HPDE6-E6E7 (cell line): ENCODE results near the gene TRAPPC14.
"Not testable (repeated sequence)": the region's sequence is repeated elsewhere in the genome, so short reads cannot be mapped to it uniquely, and the experiment has no call there.

Experiments used
- DNase-seq: peaks from one replicate; pipeline ENCODE4 v3.0.0; 2011; ENCODE audit warnings: missing footprints; ENCODE audit errors: extremely low spot score

Gene TRAPPC14, protein sequence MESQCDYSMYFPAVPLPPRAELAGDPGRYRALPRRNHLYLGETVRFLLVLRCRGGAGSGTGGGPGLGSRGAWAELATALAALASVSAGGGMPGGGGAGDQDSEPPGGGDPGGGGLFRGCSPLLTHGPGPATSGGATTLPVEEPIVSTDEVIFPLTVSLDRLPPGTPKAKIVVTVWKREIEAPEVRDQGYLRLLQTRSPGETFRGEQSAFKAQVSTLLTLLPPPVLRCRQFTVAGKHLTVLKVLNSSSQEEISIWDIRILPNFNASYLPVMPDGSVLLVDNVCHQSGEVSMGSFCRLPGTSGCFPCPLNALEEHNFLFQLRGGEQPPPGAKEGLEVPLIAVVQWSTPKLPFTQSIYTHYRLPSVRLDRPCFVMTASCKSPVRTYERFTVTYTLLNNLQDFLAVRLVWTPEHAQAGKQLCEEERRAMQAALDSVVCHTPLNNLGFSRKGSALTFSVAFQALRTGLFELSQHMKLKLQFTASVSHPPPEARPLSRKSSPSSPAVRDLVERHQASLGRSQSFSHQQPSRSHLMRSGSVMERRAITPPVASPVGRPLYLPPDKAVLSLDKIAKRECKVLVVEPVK

DNA sequence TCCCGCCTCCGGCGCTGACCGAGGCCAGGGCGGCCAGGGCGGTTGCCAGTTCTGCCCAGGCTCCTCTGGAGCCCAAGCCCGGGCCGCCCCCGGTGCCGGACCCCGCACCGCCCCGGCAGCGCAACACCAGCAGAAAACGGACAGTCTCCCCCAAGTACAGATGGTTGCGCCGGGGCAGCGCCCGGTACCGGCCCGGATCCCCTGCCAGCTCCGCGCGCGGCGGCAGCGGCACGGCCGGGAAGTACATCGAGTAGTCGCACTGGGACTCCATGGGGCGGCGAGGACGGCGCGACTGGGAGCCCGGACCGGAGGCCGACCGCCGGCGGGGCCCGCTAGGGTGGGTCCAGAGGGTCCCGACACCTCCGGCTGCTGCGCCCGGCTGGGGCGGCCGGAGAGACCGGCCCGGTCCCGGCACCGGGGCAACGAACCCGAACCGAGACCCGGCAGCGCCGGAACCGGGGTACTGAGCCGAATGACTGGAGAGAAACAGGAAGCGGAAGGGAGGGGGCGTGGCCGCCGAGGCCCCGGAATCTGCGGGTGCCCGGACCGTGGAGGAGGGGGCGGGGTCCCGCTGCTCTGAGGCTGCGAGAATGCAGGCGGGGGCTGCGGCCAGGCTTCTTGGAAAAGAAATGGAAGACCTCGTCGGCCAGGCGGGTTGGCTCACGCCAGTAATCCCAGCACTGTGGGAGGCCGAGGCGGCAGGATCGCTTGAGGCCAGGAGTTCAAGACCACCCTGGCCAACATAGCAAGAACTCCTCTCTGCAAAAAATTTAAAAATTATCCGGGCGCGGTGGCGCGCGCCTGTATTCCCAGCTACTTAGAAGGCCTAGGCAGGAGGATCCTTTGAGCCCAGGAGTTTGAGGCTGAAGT lies at the start of gene TRAPPC14:
TSS of gene TRAPPC14 (minus strand) at position 495 of the 870 bp plus-strand sequence. CDS start at position 271, 224 bp downstream.
- DNase-seq = peak; percentile 90

DNA sequence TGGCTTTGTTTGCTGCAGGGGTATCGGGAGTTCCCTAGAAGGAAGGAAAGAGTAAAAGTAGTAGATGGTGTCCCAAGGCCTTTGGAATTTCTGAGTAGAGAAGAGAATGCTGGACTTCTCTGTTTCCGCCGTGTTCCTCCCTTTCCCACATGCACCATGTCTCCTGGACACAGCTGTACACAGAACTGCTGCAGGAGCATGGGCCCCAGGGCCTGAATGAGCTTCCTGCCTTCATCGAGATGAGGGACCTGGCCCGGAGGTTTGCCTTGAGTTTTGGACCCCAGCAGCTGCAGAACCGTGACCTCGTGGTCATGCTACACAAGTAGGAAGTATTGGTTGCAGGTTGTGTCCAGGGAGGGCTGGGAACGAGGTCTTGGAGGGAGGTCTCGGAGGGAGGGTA lies 45.9 kb upstream of the TRAPPC14 start:
- DNase-seq = no peak

DNA sequence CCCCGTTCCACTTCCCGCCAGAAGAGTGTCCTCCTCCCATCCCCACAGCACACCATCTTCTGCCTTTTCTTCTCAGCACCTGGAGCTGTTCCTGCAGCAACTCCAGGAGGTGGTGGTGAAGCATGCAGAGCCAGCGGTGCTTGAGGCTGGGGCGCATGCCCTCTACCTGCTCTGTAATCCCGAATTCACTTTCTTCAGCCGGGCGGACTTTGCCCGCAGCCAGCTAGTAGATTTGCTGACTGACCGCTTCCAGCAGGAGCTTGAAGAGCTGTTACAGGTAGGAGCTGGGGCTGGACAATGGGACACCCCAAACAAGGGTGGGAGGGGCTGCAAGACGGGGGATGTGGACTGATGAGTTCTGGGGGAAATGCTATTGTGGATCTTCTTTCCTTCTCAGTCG lies 42.2 kb upstream of the TRAPPC14 start:
- DNase-seq = no peak

DNA sequence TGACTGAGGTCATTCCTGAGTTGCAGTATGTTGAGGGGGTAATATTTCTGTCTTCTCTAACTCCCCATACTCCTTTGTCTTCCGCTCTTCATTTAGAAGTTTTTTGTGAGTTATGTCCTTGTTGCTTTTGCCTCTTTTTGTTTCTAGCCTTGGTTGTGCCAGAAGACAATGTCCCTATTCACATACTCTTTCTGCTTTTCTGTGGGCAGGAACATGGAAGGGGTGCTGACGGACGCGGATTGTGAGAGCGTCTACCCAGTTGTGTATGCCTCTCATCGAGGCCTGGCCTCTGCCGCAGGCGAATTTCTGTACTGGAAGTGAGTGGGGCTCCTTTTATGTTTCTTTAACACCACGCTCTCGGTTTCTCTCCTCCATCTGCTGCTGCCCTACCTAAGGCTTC lies 39.7 kb upstream of the TRAPPC14 start:
- DNase-seq = no peak

DNA sequence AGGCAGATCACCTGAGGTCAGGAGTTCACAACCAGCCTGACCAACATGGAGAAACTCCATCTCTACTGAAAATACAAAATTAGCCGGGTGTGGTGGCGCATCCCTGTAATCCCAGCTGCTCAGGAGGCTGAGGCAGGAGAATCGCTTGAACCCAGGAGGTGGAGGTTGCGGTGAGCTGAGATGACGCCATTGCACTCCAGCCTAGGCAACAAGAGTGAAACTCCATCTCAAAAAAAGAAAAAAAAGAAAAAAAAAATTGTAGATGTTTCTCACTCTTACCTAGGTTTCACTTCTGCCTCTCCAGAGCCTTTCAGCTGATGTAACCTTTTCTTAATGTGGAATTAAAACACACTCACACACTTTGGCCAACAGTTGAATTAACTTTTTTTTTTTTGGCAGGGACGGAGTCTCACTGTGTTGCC lies 37.4 kb upstream of the TRAPPC14 start:
- DNase-seq = not testable (repeated sequence)

DNA sequence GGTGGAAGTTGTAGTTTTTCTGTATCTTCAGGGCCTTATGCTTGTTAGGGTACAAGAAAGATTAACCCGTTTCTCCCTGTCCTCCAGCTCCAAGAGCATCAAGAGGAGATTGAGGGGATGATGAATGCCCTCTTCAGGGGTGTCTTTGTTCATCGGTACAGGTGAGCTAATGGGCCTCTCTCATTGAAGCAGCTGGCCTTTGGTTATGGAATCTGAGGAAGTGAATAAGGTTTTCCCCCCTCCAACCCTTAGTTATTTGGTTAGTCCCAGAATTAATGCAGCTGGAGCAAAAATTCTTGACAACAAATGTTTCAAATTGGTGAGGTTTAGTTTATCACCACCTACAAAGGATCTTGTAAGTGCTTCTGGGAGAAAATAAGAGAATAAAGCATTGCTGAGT lies 36.7 kb upstream of the TRAPPC14 start:
- DNase-seq = no peak

DNA sequence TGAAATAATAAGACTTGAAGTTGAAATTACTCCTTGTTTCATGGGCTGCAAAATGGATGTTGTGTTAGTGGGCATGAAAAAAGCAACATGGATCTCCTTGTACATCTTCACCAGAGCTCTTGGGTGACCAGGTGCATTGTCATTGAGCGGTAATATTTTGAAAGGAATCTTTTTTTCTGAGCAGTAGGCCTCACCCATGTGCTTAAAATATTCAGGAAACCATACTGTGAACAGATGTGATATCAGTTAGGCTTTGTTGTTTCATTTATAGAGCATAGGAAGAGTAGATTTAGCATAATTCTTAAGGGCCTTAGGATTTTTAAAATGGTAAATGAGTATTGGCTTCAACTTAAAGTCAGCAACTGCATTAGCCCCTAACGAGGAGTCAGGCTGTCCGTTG lies 34.4 kb upstream of the TRAPPC14 start:
- no peak for DNase-seq

DNA sequence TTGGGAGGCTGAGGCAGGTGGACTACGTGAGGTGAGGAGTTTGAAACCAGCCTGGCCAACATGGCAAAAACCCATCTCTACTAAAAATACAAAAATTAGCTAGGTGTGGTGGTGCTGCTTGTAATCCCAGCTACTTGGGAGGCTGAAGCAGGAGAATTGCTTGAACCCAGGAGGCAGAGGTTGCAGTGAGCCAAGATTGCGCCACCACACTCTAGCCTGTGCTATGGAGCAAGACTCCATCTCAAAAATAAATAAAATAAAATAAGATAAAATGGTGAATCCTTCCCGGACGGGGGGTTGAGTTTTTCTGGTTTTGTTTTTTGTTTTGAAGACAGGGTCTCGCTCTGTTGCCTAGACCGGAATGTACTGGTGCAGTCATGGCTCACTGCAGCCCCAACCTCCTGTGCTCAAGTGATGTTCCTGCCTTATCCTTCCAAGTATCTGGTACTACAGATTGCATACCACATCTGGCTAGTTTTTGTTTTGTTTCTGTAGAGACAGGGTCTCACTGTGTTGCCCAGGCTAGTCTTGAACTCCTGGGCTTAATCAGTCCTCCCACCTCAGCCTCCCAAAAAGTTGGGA lies 33.8 kb upstream of the TRAPPC14 start:
- DNase-seq = not testable (repeated sequence)

DNA sequence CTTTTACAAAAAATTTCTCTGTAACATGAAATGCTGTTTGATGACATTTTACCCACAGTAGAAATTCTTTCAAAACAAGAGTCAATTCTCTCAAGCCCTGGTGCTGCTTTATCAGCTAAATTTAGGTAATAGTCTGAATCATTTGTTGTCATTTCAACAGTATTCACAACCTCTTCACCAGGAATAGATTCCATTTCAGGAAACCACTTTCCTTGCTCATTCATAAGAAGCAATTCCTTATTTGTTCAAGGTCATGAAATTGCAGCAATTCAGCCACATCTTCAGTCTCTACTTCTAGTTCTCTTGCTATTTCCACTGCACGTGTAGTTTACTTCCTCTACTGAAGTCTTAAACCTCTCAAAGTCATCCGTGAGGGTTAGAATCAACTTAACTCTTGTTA lies 33.3 kb upstream of the TRAPPC14 start:
- DNase-seq = no peak

DNA sequence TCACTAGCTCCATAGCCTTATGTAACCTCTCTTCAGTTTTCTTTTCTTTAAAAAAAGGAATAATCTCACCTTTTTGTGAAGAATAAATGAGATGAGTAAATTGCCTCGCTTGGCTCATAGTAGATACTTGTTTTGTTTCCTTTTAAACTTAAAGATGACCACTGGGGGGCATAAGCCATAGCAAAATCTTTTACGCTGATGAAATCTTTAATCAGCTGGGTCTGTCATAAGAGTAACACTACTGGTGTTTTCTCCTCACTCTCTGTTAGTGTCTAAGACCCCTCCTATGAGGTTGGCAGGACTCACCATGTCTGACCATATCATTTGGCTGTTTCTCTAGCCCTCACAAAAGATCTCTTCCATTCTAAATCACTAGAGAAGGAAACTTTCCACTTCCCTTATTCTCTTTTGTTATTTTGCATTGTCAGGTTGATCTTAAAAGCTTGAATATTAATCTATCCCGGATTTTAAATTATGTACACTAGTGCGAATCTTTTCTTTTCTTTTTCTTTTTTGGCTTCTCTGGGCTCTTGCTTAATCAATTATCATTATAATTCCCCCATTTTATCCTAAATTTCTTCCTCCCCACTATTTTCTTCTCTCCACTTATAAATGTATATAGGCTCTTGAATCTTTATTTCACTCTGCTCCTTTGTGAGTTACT lies 31.7 kb upstream of the TRAPPC14 start:
- DNase-seq = no peak

DNA sequence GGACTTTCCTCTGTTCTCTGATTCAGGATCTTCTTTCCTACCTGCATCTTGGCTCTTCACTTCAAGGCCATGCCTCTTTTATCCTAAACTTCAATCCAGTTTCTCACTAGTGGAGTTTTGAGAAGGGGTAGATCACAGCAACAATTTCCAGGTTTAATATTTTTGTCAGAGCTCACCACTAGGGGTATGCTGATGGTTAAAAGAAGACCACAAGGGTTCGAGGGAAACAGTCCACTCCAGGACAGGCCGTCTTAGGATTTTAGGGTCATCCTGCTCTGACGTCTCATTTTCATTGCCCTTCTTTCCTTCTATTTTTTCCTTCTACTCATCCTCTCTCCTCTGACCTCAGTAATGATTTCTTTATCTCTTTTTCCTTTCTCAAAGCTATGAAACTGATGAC lies 30.5 kb upstream of the TRAPPC14 start:
- DNase-seq = no peak

DNA sequence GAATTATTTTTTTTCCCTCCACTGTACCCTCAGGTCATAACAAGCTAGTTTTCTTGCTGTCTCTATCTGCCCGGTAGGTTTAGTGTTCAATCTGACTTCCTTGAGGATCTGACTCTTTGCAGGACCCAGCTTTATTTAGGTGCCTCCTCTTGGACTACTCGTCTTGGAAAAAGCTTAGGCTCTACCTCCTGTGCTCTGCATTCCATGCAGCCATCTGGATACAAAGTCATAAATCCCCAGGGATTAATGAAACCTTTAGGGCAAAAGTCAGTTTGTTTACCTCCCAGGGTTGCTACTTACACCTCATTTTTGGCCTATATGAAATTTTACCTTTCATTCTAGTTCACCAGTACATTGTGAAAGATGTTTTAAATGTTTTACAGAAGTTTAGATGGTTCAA lies 27.2 kb upstream of the TRAPPC14 start:
- DNase-seq = no peak

DNA sequence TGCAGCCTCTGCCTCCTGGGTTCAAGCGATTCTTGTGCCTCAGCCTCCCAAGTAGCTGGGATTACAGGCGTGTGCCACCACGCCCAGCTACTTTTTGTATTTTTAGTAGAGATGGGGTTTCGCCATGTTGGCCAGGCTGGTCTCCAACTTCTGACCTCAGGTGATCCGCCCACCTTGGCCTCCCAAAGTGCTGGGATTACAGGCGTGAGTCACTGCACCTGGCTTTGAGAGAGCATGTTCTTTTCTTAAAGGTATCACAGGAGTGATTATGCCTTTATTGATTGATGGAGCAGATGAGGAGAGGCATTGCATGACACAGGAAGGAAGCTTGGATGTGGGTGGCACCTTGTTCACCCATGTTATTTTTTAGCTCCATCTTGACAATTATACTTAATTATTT lies 24.6 kb upstream of the TRAPPC14 start:
- DNase-seq = not testable (repeated sequence)

DNA sequence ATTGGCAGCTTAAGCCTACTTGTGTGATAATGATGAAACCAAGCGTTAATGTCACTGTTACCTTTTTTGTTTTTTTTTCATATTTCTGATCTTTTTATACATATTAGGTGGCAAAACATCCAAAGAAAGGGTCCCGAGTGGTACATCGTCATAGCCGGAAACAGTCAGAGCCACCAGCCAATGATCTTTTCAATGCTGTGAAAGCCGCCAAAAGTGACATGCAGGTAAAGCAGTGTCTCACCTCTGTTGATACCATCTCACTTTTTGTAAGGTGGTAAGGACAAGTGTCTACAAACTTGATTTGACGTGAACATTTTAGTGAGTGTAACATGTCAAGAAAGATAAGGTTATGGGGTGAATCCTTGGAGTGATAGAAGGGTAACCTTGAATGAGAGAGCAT lies 24.1 kb upstream of the TRAPPC14 start:
- not testable (repeated sequence) for DNase-seq

DNA sequence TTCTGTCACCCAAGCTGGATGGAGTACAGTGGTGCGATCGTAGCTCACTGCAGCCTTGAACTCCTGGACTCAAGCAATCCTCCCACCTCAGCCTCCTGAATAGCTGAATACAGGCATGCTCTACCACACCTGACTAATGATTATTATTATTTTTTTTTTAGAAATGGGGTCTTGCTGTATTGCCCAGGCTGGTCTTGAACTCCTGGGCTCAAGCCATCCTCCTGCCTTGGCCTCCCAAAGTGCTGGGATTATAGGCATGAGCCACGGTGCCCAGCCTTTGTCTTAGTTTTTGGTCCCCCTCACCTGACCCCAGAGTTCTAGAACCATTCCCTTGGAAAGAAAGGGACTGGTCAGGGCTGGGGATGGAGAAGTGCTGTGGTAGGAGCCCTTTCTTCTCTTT lies 21.6 kb upstream of the TRAPPC14 start:
- not testable (repeated sequence) for DNase-seq

DNA sequence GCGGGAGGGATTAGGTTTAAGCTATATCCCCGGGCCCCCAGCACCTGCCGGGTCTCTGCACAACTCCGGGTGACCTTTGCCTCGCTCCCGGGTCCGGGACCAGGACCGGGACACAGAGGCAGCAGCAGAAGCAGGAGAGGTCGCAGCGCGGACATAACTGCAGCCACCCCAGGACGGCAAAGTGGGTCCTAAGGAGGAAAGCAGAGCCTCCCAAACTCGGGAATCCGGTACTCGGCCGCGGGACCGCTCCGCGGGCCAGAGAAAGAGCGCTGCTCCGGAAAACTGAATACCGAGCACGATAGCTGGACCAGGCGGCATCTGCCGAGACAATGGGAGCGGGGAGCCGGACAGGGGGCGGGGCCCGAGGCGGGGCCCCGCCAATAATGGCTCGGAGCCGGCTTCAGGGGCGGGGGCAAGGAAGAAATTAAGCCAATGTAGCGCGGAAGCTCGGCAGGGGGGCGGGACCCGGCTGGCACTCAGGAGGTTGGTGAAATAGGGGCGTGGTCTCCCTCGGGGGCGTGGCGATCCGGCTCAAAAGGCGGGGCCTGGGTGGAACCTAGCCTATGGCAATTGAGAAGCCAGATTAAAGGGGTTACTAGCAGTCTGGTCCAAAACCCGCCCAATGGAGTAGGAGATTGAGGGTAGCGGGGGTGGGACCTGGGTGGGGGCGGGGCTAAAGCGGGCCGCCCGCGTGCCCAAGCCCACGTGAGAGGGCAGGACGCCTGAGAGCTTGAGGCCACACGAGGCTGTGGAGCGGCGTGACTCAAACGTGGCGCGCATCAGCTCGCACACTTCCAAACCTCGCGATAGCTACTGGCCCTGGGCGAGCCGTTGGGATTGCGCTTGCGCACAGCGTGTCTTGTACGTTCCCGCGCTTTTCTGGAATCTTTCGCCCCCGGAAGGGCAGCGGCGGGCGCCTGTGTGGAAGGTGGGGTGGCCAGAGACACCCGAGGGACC lies 18.8 kb upstream of the TRAPPC14 start, which contains the start of the genes GPC2 and STAG3:
TSS of gene GPC2 (minus strand) at position 337 of the 957 bp plus-strand sequence. CDS start at position 155, 182 bp downstream.
TSS of gene STAG3 (plus strand) at position 874 of the 957 bp plus-strand sequence. CDS start 2,639 bp downstream, outside the sequence.
- DNase-seq = peak; percentile 87

DNA sequence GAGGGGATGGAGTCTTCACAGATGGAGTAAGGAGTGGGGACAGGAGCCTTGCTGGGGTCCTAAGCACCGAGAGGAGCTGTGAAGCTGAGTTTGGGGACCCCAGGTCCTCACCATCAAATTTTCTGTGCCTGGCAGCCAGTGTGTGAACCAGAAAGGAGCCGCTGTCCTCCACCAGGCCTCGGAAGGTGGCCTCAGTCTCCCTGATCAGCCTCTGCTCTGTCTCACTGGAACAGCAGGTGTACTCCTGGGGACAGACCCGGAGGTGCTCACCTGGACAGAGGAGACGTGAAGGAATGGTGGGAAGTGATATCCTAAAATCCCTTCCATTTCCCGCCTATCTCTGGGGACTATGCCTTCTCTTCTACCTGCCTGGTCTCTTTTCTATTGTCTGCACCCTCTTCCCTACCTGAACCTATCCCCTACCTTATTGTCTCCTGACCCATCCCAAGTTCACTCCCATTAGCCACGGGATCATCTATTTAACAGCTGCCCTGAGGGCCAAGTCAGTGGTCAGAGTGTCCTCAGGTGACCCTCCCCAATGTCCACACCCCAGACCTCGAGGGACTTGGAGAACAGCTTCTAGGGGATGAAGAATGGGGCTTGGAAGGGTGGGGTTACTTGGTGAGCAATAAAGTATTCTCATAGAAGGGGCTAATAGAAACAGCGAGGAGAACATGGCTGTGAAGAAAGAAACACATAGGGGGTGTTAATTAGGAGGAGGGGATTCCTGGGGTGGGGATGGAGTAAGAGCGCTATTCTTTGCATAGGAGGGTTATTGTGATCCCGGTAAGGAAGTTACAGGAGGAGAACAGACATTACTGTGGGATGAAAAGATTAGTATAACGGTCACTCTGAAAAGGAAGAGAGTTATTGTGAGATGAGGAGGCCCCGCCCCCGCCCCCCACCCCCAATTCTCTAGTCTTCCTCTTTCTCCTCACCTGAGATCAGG lies 17.8 kb upstream of the TRAPPC14 start:
- DNase-seq = no peak

DNA sequence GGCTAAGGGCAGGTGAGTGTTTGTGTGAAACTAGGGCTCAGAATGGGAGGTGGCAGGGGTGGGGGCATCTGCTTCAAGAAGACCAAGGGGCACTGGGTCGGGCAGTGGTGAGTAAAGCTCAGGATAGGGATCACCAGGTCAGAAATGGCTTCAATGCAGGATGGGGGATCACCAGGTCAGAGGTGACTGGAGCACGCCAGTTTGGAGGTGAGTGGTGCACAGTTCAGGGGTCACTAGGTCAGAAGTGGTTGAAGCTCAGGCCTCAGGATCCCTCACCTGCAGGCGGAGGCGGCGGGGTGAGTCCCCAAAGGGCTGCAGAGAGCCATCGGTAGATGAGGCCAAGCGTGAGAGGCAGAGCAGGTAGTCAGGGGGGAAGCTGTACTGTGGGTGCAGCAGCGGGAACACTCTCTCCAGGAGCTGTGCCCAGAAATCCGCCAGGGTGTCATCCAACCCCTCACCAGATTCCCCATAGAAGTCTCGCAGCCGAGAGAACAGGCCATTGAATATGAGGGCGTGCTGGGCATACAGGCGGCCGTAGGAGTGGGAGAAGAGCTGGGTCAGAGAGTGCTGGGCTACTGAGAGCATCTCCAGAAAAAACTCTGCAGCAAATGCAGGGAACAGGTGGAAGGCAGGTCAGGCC lies 16.9 kb upstream of the TRAPPC14 start:
- no peak for DNase-seq
